NT2/D1 (cell line): ENCODE results near the gene TMEM176B.

Experiments
- SUZ12 ChIP-seq: IDR thresholded peaks from 2 replicates; pipeline ENCODE4 v1.6.1; 2011; ENCODE audit not compliant: insufficient read length, insufficient read depth; ENCODE audit errors: extremely low read depth
- YY1 ChIP-seq: IDR thresholded peaks from 2 replicates; pipeline ENCODE4 v1.6.1; 2011; ENCODE audit not compliant: insufficient read length, insufficient read depth
- ZNF274 ChIP-seq: IDR thresholded peaks from 2 replicates; pipeline ENCODE4 v1.6.1; 2011; ENCODE audit warnings: mild to moderate bottlenecking, low read depth, low read length

DNA sequence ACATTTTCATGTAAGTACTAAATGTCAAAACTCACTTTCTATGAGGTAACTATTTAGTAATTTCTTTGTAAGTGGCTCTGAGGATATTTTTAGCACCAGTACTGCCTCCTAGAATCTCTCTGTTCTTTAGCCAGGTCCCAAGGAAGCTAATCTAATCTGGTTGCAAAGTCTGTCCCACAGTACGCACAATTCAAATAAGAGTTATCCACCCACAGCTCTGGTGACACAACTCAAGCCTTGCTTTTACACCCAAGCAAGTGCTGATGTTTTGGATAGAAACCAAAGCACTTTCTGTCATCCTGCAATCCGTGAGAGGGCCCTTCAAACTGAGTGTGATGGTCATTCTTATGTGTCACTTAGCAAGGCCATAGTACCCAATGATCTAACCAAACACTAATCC lies 48.5 kb downstream of the TMEM176B start:
- TF ChIP-seq ZNF274 (no peak), YY1 (no peak), SUZ12 (no peak)
